HepG2 (cell line): ENCODE data around the gene DCDC2. TPM values are rescaled to one million over a fixed set of nuclear protein-coding genes. Genes with fewer than 3 reads are reported as not detected.

Source experiments
- ARID2 ChIP-seq: sonication (generic); formaldehyde crosslinking; IDR thresholded peaks from 2 replicates; pipeline ENCODE4 v1.8.1; 2022; ENCODE audit warnings: mild to moderate bottlenecking, missing genetic modification reagents, borderline replicate concordance
- FOXJ3 ChIP-seq: sonication (generic); formaldehyde crosslinking; IDR thresholded peaks from 2 replicates; pipeline ENCODE4 v1.4.0; 2020; ENCODE audit warnings: missing genetic modification reagents, mild to moderate bottlenecking, borderline replicate concordance
- HNF4G ChIP-seq, 2 experiments: sonication (generic) in 1 of 2; formaldehyde crosslinking in 1 of 2; IDR thresholded peaks; 2 replicates each; pipeline versions ENCODE4 v1.4.0 to v1.6.1; 2011 to 2020; ENCODE audit warnings: borderline replicate concordance in 2 of 2, low read depth in 2 of 2, mild to moderate bottlenecking in 2 of 2, low read length in 1 of 2, missing genetic modification reagents in 1 of 2, moderate library complexity in 1 of 2
- RNF2 ChIP-seq: fragments of 450-650 bp; conservative IDR thresholded peaks from 2 replicates; pipeline ENCODE4 v1.6.1; 2016; ENCODE audit warnings: low read depth
- SOX13 ChIP-seq, 3 experiments: fragments of 450-650 bp in 1 of 3; sonication (generic) in 1 of 3; formaldehyde crosslinking in 1 of 3; IDR thresholded peaks in 2 of 3; conservative IDR thresholded peaks in 1 of 3; 2 replicates each; pipeline versions ENCODE4 v1.5.0 to v1.6.1; 2016 to 2020; ENCODE audit warnings: antibody characterized with exemption in 1 of 3, mild to moderate bottlenecking in 1 of 3, missing compliant biosample characterization in 1 of 3, missing genetic modification reagents in 1 of 3, moderate library complexity in 1 of 3
- ZNF260 ChIP-seq: sonication (generic); formaldehyde crosslinking; IDR thresholded peaks from 2 replicates; pipeline ENCODE4 v1.4.0; 2020; ENCODE audit warnings: missing genetic modification reagents, low read depth, mild to moderate bottlenecking, borderline replicate concordance
- ZNF432 ChIP-seq: sonication (generic); formaldehyde crosslinking; IDR thresholded peaks from 2 replicates; pipeline ENCODE4 v1.5.0; 2020; ENCODE audit warnings: missing genetic modification reagents, mild to moderate bottlenecking, borderline replicate concordance
- ZNF484 ChIP-seq: sonication (generic); formaldehyde crosslinking; IDR thresholded peaks from 2 replicates; pipeline ENCODE4 v1.5.1; 2020; ENCODE audit warnings: mild to moderate bottlenecking, low read depth, missing genetic modification reagents, borderline replicate concordance
- ZNF549 ChIP-seq: sonication (generic); formaldehyde crosslinking; IDR thresholded peaks from 2 replicates; pipeline ENCODE4 v1.5.0; 2020; ENCODE audit warnings: missing genetic modification reagents
- ZNF629 ChIP-seq: sonication (generic); formaldehyde crosslinking; conservative IDR thresholded peaks from 2 replicates; pipeline ENCODE4 v1.5.0; 2020; ENCODE audit warnings: missing genetic modification reagents
- ZNF788 ChIP-seq: sonication (generic); formaldehyde crosslinking; IDR thresholded peaks from 2 replicates; pipeline ENCODE4 v1.5.0; 2020; ENCODE audit warnings: mild to moderate bottlenecking, missing genetic modification reagents, borderline replicate concordance
- ZSCAN20 ChIP-seq: sonication (generic); formaldehyde crosslinking; IDR thresholded peaks from 2 replicates; pipeline ENCODE4 v1.4.0; 2020; ENCODE audit warnings: missing genetic modification reagents, mild to moderate bottlenecking, borderline replicate concordance
- ZSCAN9 ChIP-seq: IDR thresholded peaks from 2 replicates; pipeline ENCODE4 v1.6.1; 2016; ENCODE audit warnings: borderline replicate concordance
- polyA plus RNA-seq, 8 experiments: library from polyadenylated mRNA; depleted of rRNA in 3 of 8; stranded (reverse) in 7 of 8; unstranded in 1 of 8; fragments of >200 nt; fragmentation: Illumina TruSeq in 4 of 8; extraction: Trizol in 4 of 8; gene quantifications; 2 replicates each; pipeline versions ENCODE4 v1.2.1 to v1.2.3, GENCODE V29; 2011 to 2016; ENCODE audit warnings: low read depth in 4 of 8, missing spikeins in 1 of 8, mixed read lengths in 1 of 8; ENCODE audit not compliant: insufficient read depth in 1 of 8
- total RNA-seq, 5 experiments: library from RNA; depleted of rRNA; stranded (reverse); fragments of >200 nt; fragmentation: Illumina TruSeq; extraction: Trizol; gene quantifications; 2 replicates each; pipeline ENCODE4 v1.2.3, GENCODE V29; 2016; ENCODE audit warnings: low read depth in 1 of 5
- TF ChIP-seq, protein P1 (sequence below): sonication (generic); formaldehyde crosslinking; IDR thresholded peaks from 2 replicates; pipeline ENCODE4 v1.8.0; 2022; ENCODE audit warnings: mild to moderate bottlenecking, missing genetic modification reagents, moderate library complexity
- TF ChIP-seq, protein P2 (sequence below): sonication (generic); formaldehyde crosslinking; IDR thresholded peaks from 2 replicates; pipeline ENCODE4 v1.9.0; 2021; ENCODE audit warnings: missing genetic modification reagents, mild to moderate bottlenecking, borderline replicate concordance
- TF ChIP-seq, protein P3 (sequence below), 2 experiments: IDR thresholded peaks; 2 replicates each; pipeline ENCODE4 v1.6.1; 2011 to 2012; ENCODE audit warnings: low read length in 2 of 2, borderline replicate concordance in 1 of 2, low read depth in 1 of 2, mild to moderate bottlenecking in 1 of 2, moderate library complexity in 1 of 2
- TF ChIP-seq, protein P4 (sequence below): sonication (generic); formaldehyde crosslinking; IDR thresholded peaks from 2 replicates; pipeline ENCODE4 v1.4.0; 2020; ENCODE audit warnings: missing genetic modification reagents

The DCDC2 gene
- total and polyA plus RNA-seq, 2 of the 13 experiments (the other 11 are each of a cell fraction or from before 2014, with no cell fraction given): 9.0 to 36.2 TPM

DNA sequence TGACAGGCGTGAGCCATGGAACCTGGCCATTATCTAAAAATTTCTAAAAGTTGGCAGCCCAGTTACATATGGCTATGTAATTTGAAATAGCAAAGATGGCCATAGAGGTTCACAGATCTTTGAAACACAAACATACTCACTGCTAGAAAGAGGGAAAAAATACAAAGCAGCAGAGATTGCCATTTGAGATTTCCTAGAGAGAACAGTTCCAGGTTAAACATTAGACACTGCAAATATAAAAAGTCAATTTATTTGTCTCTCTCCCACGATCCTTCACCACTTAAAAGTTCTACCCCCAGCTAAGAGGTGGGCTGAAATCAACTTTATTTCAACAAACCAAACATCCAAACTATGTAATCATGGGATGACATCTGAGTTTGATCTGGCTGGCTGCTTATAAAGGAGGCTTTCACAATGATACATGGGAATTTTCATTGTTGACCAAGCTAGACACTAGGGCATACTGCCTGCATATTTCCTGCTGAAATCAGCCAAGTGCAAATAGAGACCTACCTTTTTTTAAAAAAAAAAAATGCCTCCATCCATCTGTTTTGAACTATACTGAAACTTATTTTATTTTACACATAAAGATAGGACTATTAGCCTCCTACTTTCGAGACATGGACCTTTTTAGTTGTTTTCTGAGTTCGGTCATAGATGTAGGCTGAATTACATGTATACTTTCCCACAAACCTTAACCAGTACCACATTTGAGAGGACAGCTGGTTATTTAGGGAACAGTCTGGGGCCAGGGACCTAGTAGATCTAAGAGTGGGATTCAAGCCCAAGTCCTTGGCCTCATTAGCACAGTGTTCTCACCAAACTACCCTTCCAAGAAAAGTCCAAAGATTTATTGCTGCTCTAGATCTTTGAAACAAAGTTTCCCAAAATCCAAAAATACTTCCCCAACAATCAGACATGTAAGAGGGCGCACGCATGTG is 16.6 kb downstream of the DCDC2 start (continued):
- TF ChIP-seq HNF4G (IDR thresholded peaks at IDR 0.05; ENCODE audit: borderline replicate concordance, low read depth, low read length): peak; percentile 55; the same call in 1 of the 2 replicates
- no peak for TF ChIP-seq HNF4G (CRISPR knock-in tag; IDR thresholded peaks at IDR 0.05; ENCODE audit: borderline replicate concordance, low read depth)
- TF ChIP-seq ARID2: 0 out of 2 replicates have a peak, but pooled peaks have one; percentile 47
- TF ChIP-seq, protein P1, sequence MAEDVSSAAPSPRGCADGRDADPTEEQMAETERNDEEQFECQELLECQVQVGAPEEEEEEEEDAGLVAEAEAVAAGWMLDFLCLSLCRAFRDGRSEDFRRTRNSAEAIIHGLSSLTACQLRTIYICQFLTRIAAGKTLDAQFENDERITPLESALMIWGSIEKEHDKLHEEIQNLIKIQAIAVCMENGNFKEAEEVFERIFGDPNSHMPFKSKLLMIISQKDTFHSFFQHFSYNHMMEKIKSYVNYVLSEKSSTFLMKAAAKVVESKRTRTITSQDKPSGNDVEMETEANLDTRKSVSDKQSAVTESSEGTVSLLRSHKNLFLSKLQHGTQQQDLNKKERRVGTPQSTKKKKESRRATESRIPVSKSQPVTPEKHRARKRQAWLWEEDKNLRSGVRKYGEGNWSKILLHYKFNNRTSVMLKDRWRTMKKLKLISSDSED: no peak
- TF ChIP-seq ZNF432 (CRISPR knock-in tag): no peak
- TF ChIP-seq SOX13 (IDR thresholded peaks at IDR 0.05): peak; percentile 91
- TF ChIP-seq SOX13 (CRISPR knock-in tag; conservative IDR thresholded peaks at IDR 0.05 in 1 of 2, IDR thresholded peaks at IDR 0.05 in 1 of 2): peak in 1 of 2 experiments; percentile 98; a peak in 2 of 4 replicates
- TF ChIP-seq, protein P2, sequence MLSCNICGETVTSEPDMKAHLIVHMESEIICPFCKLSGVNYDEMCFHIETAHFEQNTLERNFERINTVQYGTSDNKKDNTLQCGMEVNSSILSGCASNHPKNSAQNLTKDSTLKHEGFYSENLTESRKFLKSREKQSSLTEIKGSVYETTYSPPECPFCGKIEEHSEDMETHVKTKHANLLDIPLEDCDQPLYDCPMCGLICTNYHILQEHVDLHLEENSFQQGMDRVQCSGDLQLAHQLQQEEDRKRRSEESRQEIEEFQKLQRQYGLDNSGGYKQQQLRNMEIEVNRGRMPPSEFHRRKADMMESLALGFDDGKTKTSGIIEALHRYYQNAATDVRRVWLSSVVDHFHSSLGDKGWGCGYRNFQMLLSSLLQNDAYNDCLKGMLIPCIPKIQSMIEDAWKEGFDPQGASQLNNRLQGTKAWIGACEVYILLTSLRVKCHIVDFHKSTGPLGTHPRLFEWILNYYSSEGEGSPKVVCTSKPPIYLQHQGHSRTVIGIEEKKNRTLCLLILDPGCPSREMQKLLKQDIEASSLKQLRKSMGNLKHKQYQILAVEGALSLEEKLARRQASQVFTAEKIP (CRISPR knock-in tag): no peak
- TF ChIP-seq ZNF260 (CRISPR knock-in tag): no peak
- TF ChIP-seq FOXJ3 (CRISPR knock-in tag): peak; percentile 98
- no peak for TF ChIP-seq RNF2
- TF ChIP-seq ZNF549 (CRISPR knock-in tag): no peak
- TF ChIP-seq ZNF629 (CRISPR knock-in tag): 0 out of 2 replicates have a peak, but pooled peaks have one; percentile 14
- TF ChIP-seq, protein P3, sequence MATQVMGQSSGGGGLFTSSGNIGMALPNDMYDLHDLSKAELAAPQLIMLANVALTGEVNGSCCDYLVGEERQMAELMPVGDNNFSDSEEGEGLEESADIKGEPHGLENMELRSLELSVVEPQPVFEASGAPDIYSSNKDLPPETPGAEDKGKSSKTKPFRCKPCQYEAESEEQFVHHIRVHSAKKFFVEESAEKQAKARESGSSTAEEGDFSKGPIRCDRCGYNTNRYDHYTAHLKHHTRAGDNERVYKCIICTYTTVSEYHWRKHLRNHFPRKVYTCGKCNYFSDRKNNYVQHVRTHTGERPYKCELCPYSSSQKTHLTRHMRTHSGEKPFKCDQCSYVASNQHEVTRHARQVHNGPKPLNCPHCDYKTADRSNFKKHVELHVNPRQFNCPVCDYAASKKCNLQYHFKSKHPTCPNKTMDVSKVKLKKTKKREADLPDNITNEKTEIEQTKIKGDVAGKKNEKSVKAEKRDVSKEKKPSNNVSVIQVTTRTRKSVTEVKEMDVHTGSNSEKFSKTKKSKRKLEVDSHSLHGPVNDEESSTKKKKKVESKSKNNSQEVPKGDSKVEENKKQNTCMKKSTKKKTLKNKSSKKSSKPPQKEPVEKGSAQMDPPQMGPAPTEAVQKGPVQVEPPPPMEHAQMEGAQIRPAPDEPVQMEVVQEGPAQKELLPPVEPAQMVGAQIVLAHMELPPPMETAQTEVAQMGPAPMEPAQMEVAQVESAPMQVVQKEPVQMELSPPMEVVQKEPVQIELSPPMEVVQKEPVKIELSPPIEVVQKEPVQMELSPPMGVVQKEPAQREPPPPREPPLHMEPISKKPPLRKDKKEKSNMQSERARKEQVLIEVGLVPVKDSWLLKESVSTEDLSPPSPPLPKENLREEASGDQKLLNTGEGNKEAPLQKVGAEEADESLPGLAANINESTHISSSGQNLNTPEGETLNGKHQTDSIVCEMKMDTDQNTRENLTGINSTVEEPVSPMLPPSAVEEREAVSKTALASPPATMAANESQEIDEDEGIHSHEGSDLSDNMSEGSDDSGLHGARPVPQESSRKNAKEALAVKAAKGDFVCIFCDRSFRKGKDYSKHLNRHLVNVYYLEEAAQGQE (IDR thresholded peaks at IDR 0.05; ENCODE audit: borderline replicate concordance in 1 of 2, low read depth in 1 of 2, low read length in 2 of 2): peak in 1 of 2 experiments; percentile 72; a peak in 2 of 4 replicates
- no peak for TF ChIP-seq ZNF788
- peak; percentile 88 for TF ChIP-seq ZSCAN9 (CRISPR knock-in tag)
- TF ChIP-seq ZSCAN20 (CRISPR knock-in tag): 0 out of 2 replicates have a peak, but pooled peaks have one; percentile 49
- TF ChIP-seq, protein P4, sequence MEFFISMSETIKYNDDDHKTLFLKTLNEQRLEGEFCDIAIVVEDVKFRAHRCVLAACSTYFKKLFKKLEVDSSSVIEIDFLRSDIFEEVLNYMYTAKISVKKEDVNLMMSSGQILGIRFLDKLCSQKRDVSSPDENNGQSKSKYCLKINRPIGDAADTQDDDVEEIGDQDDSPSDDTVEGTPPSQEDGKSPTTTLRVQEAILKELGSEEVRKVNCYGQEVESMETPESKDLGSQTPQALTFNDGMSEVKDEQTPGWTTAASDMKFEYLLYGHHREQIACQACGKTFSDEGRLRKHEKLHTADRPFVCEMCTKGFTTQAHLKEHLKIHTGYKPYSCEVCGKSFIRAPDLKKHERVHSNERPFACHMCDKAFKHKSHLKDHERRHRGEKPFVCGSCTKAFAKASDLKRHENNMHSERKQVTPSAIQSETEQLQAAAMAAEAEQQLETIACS (CRISPR knock-in tag): no peak
- TF ChIP-seq ZNF484: no peak
